PC-3 (cell line): ENCODE results near the gene TNFRSF1B. TPM values are rescaled to one million over a fixed set of nuclear protein-coding genes. Genes with fewer than 3 reads are reported as not detected.

Experiments
- ATAC-seq: fragments of 200-7000 bp; cut with Tn5 transposase; 2 replicates; pipeline ENCODE4 v1.9.1; 2020; ENCODE audit warnings: mild to moderate bottlenecking, moderate library complexity
- BruUV-seq: library from RNA; stranded (reverse); fragments of 400-500 nt; replicated peaks from 2 replicates; lab custom pipeline; 2021; lab: Mats Ljungman, UMichigan
- CTCF ChIA-PET: fragments of 300-600 bp; sonication (Branson Sonifier 250); formaldehyde crosslinking; loops from one replicate; lab custom pipeline; 2022; ENCODE audit warnings: antibody characterized with exemption; lab: Charles Lee
- POLR2A ChIA-PET: fragments of 300-600 bp; sonication (Branson Sonifier 250); formaldehyde crosslinking; loops from one replicate; lab custom pipeline; 2022; ENCODE audit warnings: antibody characterized with exemption; ENCODE audit not compliant: unreplicated experiment; lab: Charles Lee
- DNase-seq: peaks from one replicate; pipeline ENCODE4 v3.0.0-alpha.2; 2015
- H2AFZ ChIP-seq: fragments of 300-600 bp; sonication (generic); 2 replicates; pipeline ENCODE4 v1.6.0; 2016; ENCODE audit warnings: antibody characterized with exemption, low read length
- H3F3A ChIP-seq: fragments of 300-600 bp; sonication (generic); one replicate; pipeline ENCODE4 v1.6.0; 2017; ENCODE audit warnings: antibody characterized with exemption, low read length, control low read depth, mild to moderate bottlenecking; ENCODE audit not compliant: unreplicated experiment
- H3K27ac ChIP-seq: fragments of 300-600 bp; sonication (generic); 2 replicates; pipeline ENCODE4 v1.5.1; 2016; ENCODE audit warnings: mild to moderate bottlenecking, low read length
- H3K27me3 ChIP-seq: fragments of 300-600 bp; sonication (generic); 2 replicates; pipeline ENCODE4 v1.6.1; 2016; ENCODE audit warnings: low read length, mixed read lengths
- H3K36me3 ChIP-seq: fragments of 300-600 bp; sonication (generic); 2 replicates; pipeline ENCODE4 v1.6.1; 2016; ENCODE audit warnings: low read depth, mixed run types, low read length, mixed read lengths
- H3K4me1 ChIP-seq: fragments of 300-600 bp; sonication (generic); 2 replicates; pipeline ENCODE4 v1.5.1; 2016; ENCODE audit warnings: low read length; ENCODE audit not compliant: insufficient read depth
- H3K4me2 ChIP-seq: fragments of 300-600 bp; sonication (generic); 2 replicates; pipeline ENCODE4 v1.6.0; 2016; ENCODE audit warnings: low read length
- H3K4me3 ChIP-seq: fragments of 300-600 bp; sonication (generic); 2 replicates; pipeline ENCODE4 v1.5.1; 2016; ENCODE audit warnings: mild to moderate bottlenecking, low read length, mixed read lengths
- H3K79me2 ChIP-seq: fragments of 300-600 bp; sonication (generic); 2 replicates; pipeline ENCODE4 v1.6.1; 2017; ENCODE audit warnings: low read length, mixed read lengths
- H3K9ac ChIP-seq: fragments of 300-600 bp; sonication (generic); 2 replicates; pipeline ENCODE4 v1.6.0; 2016; ENCODE audit warnings: mild to moderate bottlenecking, low read length
- H3K9me2 ChIP-seq: fragments of 300-600 bp; sonication (generic); replicated peaks from 2 replicates; pipeline ENCODE4 v1.6.1; 2016; ENCODE audit warnings: mixed run types, low read length, mixed read lengths
- H3K9me3 ChIP-seq: fragments of 300-600 bp; sonication (generic); 2 replicates; pipeline ENCODE4 v1.6.1; 2016; ENCODE audit warnings: low read length, mixed read lengths
- H4K20me1 ChIP-seq: fragments of 300-600 bp; sonication (generic); 2 replicates; pipeline ENCODE4 v1.6.1; 2016; ENCODE audit warnings: low read length, mixed read lengths
- EZH2 ChIP-seq: fragments of 300-600 bp; sonication (generic); IDR thresholded peaks from one replicate; pipeline ENCODE4 v1.6.1; 2017; ENCODE audit warnings: antibody characterized with exemption, mild to moderate bottlenecking, low read length; ENCODE audit not compliant: unreplicated experiment
- EZH2phosphoT487 ChIP-seq: fragments of 300-600 bp; sonication (generic); IDR thresholded peaks from 2 replicates; pipeline ENCODE4 v1.6.1; 2018; ENCODE audit warnings: mild to moderate bottlenecking, antibody characterized with exemption, low read length, borderline replicate concordance
- intact Hi-C: fragments of 100-400 bp; cut with micrococcal nuclease; formaldehyde crosslinking; loops from 2 replicates; pipeline ENCODE4 v1.9.0; 2023
- total RNA-seq: library from RNA; depleted of rRNA; stranded (reverse); fragments of >200 nt; gene quantifications from 2 replicates; pipeline ENCODE4 v1.2.3, GENCODE V29; 2014
- TF ChIP-seq, protein P1 (sequence below): fragments of 300-600 bp; sonication (generic); conservative IDR thresholded peaks from 2 replicates; pipeline ENCODE4 v1.5.1; 2017; ENCODE audit warnings: antibody characterized with exemption, low read depth, mild to moderate bottlenecking, low read length

The TNFRSF1B gene
- total RNA-seq, 1 experiment from 2014 or later = 1.3 TPM

DNA sequence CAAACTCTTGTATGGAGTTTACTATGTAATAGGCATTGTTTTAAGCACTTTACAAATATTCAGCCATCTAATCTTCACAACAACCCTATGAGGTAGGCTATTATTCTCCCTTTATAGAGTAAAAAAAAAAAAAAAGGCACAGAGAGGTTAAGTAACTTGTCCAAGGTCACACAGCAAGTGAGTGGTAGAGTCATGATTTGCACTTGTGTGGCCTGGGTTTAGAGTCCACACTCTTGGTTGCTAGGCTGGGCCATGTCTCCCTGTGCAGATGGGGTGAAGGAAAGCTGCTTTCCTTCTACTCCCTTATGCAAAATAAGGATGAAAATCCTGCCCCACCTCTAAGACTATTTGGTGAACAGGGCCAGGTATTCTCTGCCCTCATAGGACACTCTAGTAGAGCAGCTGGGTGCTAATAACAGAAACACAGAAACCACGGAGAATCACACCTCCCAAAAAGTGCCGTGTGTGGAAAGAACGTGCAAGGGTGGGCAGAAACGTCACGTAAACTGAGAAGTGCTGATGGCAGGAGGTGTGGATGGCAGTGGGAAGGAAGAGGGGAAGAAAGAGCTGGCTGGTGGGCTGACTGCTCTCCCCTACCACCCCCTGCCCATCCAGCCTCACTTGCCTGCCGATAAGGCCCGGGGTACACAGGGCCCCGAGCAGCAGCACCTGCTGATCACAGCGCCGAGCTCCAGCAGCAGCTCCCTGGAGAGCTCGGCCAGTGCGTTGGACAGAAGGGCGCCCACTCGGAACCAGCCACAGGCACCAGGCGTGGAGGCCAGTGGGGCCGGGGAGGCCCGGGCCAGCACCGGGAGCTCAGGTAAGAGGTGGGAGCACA is 34.8 kb downstream of the TNFRSF1B start:
- no peaks in the 10 kb centered on the region for H3F3A ChIP-seq
- H3K9ac ChIP-seq = no peak overlapping the region
- ChIA-PET CTCF (no interaction called here), POLR2A (no interaction called here)
- H3K4me1 ChIP-seq = no peaks in the 10 kb centered on the region
- no peaks in the 10 kb centered on the region for H4K20me1 ChIP-seq
- BruUV-seq = no TSS peak
- H3K36me3 ChIP-seq = no peaks in the 10 kb centered on the region
- H3K27me3 ChIP-seq = no peaks in the 10 kb centered on the region
- H3K27ac ChIP-seq = no peak overlapping the region
- intact Hi-C loops = no loop called here
- H3K4me3 ChIP-seq = no peak overlapping the region
- H3K79me2 ChIP-seq = no peaks in the 10 kb centered on the region
- H3K4me2 ChIP-seq = no peak overlapping the region
- no peaks in the 10 kb centered on the region for H3K9me2 ChIP-seq
- DNase-seq = no peak
- ATAC-seq = no peak
- no peak overlapping the region for H2AFZ ChIP-seq
- no peaks in the 10 kb centered on the region for H3K9me3 ChIP-seq
- TF ChIP-seq, protein P1, sequence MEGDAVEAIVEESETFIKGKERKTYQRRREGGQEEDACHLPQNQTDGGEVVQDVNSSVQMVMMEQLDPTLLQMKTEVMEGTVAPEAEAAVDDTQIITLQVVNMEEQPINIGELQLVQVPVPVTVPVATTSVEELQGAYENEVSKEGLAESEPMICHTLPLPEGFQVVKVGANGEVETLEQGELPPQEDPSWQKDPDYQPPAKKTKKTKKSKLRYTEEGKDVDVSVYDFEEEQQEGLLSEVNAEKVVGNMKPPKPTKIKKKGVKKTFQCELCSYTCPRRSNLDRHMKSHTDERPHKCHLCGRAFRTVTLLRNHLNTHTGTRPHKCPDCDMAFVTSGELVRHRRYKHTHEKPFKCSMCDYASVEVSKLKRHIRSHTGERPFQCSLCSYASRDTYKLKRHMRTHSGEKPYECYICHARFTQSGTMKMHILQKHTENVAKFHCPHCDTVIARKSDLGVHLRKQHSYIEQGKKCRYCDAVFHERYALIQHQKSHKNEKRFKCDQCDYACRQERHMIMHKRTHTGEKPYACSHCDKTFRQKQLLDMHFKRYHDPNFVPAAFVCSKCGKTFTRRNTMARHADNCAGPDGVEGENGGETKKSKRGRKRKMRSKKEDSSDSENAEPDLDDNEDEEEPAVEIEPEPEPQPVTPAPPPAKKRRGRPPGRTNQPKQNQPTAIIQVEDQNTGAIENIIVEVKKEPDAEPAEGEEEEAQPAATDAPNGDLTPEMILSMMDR = no peak
- TF ChIP-seq EZH2phosphoT487 (no peak), EZH2 (no peak)

DNA sequence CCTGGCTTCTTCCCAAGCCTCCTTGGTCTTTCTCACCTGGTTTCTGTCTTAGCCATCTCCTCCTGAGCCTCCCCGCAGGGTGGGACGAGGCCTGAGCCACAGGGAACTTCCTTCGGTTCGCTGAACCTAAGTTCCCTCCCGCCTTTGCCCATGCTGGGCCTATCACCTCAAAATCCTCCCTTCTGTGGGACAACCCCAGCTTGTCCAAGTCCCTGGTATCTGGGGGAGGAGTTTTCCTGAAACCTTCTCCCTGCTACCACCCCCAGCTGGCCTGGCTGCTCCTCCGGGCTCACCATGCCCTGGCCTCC is 35.4 kb downstream of the TNFRSF1B start:
- no peaks in the 10 kb centered on the region for H3K9me3 ChIP-seq
- H2AFZ ChIP-seq = no peak overlapping the region
- H3K4me3 ChIP-seq = no peak overlapping the region
- CTCF ChIA-PET = no interaction called here
- no peaks in the 10 kb centered on the region for H3K79me2 ChIP-seq
- no peaks in the 10 kb centered on the region for H3F3A ChIP-seq
- no peak overlapping the region for H3K9ac ChIP-seq
- no peaks in the 10 kb centered on the region for H3K4me1 ChIP-seq
- H4K20me1 ChIP-seq = no peaks in the 10 kb centered on the region
- H3K4me2 ChIP-seq = no peak overlapping the region
- intact Hi-C loops = no loop called here
- H3K27me3 ChIP-seq = no peaks in the 10 kb centered on the region
- BruUV-seq = no TSS peak
- POLR2A ChIA-PET = no interaction called here
- H3K36me3 ChIP-seq = no peaks in the 10 kb centered on the region
- DNase-seq (no peak), ATAC-seq (no peak)
- H3K27ac ChIP-seq = no peak overlapping the region
- H3K9me2 ChIP-seq = no peaks in the 10 kb centered on the region
- TF ChIP-seq, protein P1 = no peak
- no peak for TF ChIP-seq EZH2phosphoT487
- TF ChIP-seq EZH2 = no peak

DNA sequence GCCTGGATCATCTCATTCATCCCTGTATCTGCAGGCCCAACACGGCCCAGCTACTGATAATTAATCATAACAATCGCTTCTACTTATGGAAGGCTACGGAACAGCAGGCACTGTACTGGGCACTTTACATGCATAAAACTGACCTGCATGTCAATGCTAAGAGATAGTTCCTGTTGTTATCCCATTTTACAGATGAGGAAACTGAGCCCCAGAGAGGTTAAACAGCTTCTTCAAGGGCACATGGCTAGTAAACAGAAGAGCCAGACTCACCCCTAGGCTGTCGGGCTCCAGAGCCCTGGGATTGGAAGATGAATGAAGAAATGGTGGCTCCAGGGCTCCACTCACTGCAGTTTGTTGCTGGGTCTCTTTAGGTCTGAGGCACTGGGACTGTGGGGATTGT is 35.8 kb downstream of the TNFRSF1B start:
- Histone ChIP-seq H3K79me2 (no peaks in the 10 kb centered on the region), H4K20me1 (no peaks in the 10 kb centered on the region), H3K4me3 (no peak overlapping the region), H3K9ac (no peak overlapping the region), H3K4me1 (no peaks in the 10 kb centered on the region), H3K4me2 (no peak overlapping the region), H3K27me3 (no peaks in the 10 kb centered on the region), H2AFZ (no peak overlapping the region), H3K9me2 (no peaks in the 10 kb centered on the region), H3K36me3 (no peaks in the 10 kb centered on the region), H3F3A (no peaks in the 10 kb centered on the region), H3K9me3 (no peaks in the 10 kb centered on the region), H3K27ac (no peak overlapping the region)
- BruUV-seq = no TSS peak
- POLR2A ChIA-PET = no interaction called here
- CTCF ChIA-PET = no interaction called here
- no peak for DNase-seq
- ATAC-seq = no peak
- TF ChIP-seq EZH2phosphoT487 = no peak
- no peak for TF ChIP-seq EZH2
- intact Hi-C loops = no loop called here
